GM12891 (cell line): Measurements from ENCODE around the gene ITGB6.
"Not testable (repeated sequence)": the region's sequence is repeated elsewhere in the genome, so short reads cannot be mapped to it uniquely, and the experiment has no call there.

ENCODE experiments used
- DNase-seq: peaks from one replicate; pipeline ENCODE4 v3.0.0; 2011; ENCODE audit warnings: low spot score; ENCODE audit not compliant: insufficient read length
- FAIRE-seq: peaks from 2 replicates; lab custom pipeline; 2011; peaks lifted over from hg19 to GRCh38; lab: Jason Lieb, UNC
- PAX5 ChIP-seq: IDR thresholded peaks from 2 replicates; pipeline ENCODE4 v1.6.1; 2011; ENCODE audit warnings: low read length, moderate library complexity, mild to moderate bottlenecking; ENCODE audit not compliant: insufficient read depth, severe bottlenecking
- POLR2A ChIP-seq: IDR thresholded peaks from 2 replicates; pipeline ENCODE4 v1.6.1; 2011; ENCODE audit warnings: low read depth, low read length, control low read depth
- POLR2AphosphoS5 ChIP-seq: IDR thresholded peaks from 2 replicates; pipeline ENCODE4 v1.6.1; 2011; ENCODE audit warnings: low read depth, low read length, control low read depth
- POU2F2 ChIP-seq: IDR thresholded peaks from 2 replicates; pipeline ENCODE4 v1.6.1; 2011; ENCODE audit warnings: low read depth, mild to moderate bottlenecking, control low read depth, low read length, moderate library complexity
- SPI1 ChIP-seq: IDR thresholded peaks from 2 replicates; pipeline ENCODE4 v1.6.1; 2011; ENCODE audit warnings: low read depth, low read length, control low read depth
- TAF1 ChIP-seq: IDR thresholded peaks from 2 replicates; pipeline ENCODE4 v1.6.1; 2011; ENCODE audit warnings: low read depth, low read length, control low read depth

ITGB6 gene

DNA sequence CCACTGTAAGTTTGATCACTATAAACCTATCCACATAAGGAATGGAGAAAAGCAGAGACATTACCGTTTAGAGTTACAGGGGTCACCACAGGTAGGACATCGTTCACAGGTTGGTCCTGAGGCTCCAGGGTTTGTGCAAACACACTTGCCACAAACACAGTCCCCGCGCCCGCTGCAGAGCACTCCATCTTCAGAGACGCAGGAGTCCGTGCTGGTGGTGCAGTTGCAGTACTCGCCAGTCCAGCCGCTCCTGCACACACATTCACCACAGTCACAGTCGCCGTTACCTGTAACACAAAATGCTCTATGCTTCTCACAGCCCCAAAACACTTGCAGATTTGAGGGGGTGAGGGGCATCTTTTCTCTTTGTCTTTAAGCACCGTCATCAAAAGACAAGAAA lies 73.8 kb downstream of the ITGB6 start:
- DNase-seq (no peak), FAIRE-seq (no peak)
- TF ChIP-seq POLR2AphosphoS5 (no peak), POLR2A (no peak), SPI1 (no peak), TAF1 (no peak)

DNA sequence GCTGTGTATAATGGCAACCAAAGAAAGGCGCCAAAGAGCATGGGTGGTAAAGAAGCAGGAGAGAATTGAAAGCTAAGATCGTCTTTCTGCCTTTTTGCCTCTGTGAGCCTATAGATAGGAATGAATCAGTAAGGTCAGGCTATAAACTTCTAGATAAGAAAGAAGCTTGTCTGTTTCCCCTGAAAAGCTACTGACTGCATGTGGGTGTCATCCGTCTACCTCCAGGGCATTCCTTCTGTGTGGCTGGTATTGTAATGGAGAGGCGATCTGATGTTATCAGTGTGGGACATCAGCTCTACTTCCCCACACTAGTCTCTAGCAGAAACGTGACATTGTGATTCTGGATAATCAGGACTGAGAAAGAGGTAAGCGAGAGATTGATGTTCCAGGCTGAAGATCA lies 74.2 kb downstream of the ITGB6 start:
- FAIRE-seq: no peak
- no peak for DNase-seq
- TF ChIP-seq PAX5 (no peak), POLR2AphosphoS5 (no peak), POLR2A (no peak), POU2F2 (no peak), SPI1 (no peak), TAF1 (no peak)

DNA sequence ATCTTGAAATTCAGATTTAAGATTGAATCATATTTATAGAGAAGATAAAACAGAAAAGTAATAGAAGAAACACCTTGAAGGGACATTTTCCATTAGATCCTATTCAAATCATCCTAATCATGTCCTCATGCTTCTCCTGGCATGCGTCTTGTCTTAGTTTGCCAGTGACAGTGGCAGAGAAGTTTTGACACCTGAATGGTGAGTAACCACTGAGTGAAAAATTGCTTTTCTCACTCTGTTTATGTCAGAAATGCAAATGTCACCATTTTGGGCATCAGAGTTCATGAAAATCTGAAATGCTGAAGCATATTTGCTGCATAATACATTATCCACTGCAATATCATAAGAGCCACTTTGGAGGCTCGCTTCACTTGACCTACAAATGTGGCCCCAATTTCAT lies 74.7 kb downstream of the ITGB6 start:
- DNase-seq (no peak), FAIRE-seq (no peak)
- TF ChIP-seq PAX5: no peak

DNA sequence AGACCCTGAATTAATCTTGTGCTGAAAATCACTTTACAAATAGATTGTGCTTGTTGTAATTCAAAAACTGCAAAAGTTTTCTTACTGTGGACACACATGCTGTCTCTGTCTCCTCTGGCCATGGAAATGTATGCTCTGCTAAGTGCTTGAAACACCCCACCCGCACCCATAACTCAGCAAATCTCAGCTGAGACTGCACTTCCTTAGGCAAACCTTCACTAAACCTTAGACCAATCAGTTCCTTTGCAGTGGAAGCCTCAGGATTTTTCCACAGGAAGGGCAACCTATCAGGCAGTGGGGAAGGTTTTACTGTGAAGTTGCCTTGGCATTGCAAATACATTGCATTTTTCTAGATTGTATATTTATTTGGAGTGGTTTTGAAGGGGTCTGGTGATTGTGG lies 75.5 kb downstream of the ITGB6 start:
- DNase-seq (no peak), FAIRE-seq (no peak)
- TF ChIP-seq SPI1 (no peak), POLR2A (no peak)

DNA sequence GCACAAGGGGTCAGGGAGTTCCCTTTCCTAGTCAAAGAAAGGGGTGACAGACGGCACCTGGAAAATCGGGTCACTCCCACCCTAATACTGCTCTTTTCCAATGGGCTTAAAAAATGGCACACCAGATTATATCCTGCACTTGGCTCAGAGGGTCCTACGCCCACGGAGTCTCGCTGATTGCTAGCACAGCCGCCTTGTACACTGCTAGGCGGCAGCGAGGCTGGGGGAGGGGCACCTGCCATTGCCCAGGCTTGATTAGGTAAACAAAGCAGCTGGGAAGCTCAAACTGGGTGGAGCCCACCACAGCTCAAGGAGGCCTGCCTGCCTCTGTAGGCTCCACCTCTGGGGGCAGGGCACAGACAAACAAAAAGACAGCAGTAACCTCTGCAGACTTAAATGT lies 85.4 kb downstream of the ITGB6 start:
- FAIRE-seq, DNase-seq: not testable (repeated sequence)

DNA sequence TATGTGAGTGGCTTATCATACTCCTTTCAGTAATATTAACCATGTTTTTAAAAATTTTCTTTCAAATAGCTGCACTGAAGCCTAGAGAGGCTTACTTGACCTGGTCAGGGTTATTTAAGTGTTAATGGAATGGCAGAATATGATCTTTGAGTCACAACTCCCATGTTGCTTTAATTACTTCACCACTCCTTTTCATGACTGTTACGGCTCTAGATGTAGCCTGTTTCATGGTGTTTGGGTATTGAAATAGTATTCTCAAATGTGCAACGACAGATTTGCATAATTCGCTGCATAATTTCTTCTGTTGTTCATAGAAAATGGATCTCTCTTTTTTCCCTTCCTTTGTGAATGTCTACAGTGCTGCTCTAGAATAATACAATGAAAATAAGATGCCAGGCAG lies 86.1 kb downstream of the ITGB6 start:
- TF ChIP-seq PAX5: no peak
- TF ChIP-seq POU2F2: no peak
- TF ChIP-seq POLR2A: no peak
- FAIRE-seq: no peak
- no peak for DNase-seq

DNA sequence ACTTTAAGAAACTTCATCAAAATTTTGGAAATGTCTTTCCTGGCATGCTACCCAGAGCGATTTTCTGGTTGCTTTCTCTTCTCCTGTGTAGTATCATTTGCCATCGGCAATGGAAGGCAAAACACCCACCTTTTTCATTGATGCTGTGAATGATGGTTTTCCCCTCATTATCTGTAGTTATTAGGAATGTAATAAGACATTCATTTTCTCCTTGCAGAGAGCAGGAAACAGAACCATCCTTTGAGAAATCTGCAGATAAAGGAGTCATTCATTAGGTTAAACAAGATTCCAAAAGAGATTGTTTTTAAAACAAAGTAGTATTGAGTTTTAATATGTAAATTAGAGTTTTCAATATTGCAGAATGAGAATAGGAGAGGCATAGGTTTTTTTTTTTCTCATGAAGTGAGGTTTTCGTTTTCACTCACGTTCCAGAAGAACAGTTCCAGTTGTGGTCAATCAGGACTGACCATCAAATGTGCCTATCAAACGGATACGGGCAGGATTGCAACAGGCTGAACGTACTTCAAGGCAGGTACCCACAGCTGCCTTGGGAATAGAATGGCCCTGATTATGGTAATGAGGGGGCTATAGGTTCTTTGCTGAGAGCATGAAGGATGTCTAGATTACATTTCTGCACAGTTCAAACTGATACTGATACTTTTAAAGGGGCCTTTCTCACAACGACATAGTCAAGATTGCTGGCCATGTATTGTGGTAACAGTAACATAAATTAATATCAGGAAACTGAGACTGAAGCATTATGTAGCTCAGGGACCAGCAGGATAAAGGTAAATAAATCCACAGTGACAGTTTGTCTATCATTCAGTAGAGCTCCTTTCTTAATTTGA lies 87.9 kb downstream of the ITGB6 start:
- no peak for DNase-seq
- TF ChIP-seq POLR2A: no peak
- TF ChIP-seq POLR2AphosphoS5: no peak
- no peak for TF ChIP-seq PAX5
- no peak for TF ChIP-seq SPI1
- TF ChIP-seq POU2F2: no peak
- TF ChIP-seq TAF1: no peak
- no peak for FAIRE-seq

DNA sequence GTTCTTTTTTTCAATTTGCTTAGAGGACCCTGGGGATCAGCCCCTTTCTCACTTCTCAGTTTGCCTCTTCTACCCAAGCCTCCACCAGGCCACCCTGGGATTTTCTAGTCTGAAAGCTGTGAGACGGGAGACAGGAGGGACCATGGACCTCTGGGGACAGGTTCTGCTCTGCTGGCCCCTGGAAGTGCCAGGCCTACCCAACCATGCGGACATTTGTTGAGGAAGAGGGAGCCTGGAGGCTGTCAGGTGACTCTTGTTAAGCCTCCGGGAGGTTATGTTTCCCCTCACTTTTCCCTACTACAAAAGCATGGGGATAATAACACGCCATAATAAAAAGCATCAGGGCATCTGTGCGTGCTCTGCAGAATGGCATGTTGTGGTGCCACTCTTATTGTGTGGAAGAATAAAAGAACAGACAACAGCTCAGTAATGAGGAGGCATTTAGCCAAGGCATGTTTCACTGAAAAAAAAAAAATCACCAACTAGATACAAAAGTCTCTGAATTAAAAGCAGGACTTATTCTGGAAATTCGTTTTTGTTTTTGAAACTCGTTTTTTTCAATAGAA lies 89.3 kb downstream of the ITGB6 start:
- TF ChIP-seq TAF1: no peak
- no peak for TF ChIP-seq SPI1
- TF ChIP-seq POLR2A: no peak
- no peak for TF ChIP-seq POU2F2
- TF ChIP-seq POLR2AphosphoS5: no peak
- no peak for TF ChIP-seq PAX5
- FAIRE-seq (no peak), DNase-seq (no peak)

DNA sequence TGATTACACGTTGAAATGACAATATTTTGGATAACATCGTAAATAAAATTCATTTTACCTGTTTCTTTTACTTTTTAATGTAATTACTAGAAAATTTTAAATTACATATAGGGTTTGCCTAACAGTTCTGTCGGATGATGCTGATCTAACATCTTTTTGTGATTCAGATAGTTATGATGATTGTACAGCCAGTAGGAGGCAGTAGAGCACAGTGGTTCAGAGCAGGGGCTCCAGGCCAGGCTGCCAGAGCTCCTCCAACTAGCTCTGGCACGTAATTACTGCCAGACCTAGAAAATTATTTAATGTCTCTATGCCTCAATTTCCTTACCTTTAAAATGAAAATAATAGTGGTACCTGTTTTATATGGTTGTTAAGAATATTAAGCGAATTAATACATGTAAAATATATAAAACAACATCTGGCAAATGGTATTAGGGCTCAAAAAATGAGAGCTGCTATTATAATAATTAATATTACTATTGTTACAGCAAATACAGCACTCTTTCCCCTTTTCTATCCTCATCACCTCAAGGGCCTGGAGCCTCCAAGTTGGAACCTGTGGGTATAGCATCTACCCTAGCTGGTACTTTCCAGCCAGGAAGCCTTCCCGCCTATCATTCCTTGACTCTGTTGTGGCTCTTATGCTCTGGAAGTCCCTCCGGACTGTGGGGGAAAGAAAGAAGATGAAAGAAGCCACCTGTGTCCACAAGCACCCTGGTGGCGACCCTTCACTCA lies 90.0 kb downstream of the ITGB6 start:
- TF ChIP-seq POLR2A (no peak), SPI1 (no peak), POLR2AphosphoS5 (no peak), TAF1 (no peak), POU2F2 (no peak), PAX5 (no peak)
- no peak for DNase-seq
- no peak for FAIRE-seq

DNA sequence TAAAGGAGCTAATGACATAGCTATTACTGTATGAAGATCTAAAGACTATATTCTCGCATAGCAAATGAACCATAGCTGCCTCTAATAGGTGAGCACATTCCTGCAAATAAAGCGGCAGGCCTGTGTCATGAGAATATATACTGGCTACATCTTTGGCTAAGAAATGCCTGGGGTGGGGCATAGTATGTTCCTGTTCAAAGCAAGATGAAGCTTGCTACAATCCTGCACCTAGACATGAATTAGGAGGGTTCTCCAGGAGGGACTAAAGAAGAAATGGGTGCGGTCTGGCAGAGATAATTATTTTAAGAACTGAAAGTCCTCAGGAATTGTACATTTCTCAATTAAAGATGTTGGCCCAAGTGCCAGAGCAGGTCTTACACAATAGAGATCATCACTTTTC lies 90.8 kb downstream of the ITGB6 start:
- FAIRE-seq: no peak
- DNase-seq: no peak
- TF ChIP-seq POLR2A (no peak), PAX5 (no peak), POU2F2 (no peak), POLR2AphosphoS5 (no peak), SPI1 (no peak), TAF1 (no peak)

DNA sequence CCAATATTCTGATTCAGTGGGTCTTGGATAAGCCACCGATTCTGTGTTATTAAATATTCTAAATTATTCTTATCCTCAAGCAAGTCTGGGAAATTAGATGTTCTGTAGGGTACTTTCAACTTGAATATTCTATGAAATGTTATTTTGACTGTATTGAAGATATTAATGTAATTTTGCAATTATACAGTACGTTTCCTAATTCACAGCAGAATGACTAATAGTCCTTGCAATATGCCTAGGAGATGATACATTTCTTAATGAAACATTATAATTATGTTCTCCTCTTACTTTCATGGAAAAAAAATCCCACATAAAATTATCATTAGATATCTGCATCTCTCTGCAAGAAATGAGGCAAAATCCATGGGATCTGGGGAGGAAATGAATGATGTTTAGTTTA lies 91.4 kb downstream of the ITGB6 start:
- no peak for FAIRE-seq
- no peak for DNase-seq
- TF ChIP-seq TAF1: no peak
- no peak for TF ChIP-seq SPI1
- TF ChIP-seq PAX5: no peak
- no peak for TF ChIP-seq POLR2A
- no peak for TF ChIP-seq POLR2AphosphoS5
